Testis (tissue), 3 donors: Measurements from ENCODE around the gene ZNF300. TPM values are rescaled to one million over a fixed set of nuclear protein-coding genes. Genes with fewer than 3 reads are reported as not detected.
A peak's percentile ranks its signal among the peaks of the same experiment; 100 is the strongest.

Experiments
- DNase-seq: peaks from one replicate; pipeline ENCODE4 v3.0.0-alpha.2; 2019
- H3K27ac ChIP-seq, 2 donors: fragments of 200-600 bp; sonication (generic); one replicate each; pipeline ENCODE4 v1.5.1; 2019
- H3K27me3 ChIP-seq: fragments of 200-600 bp; sonication (generic); one replicate; pipeline ENCODE4 v1.5.1; 2019
- H3K36me3 ChIP-seq: fragments of 200-600 bp; sonication (generic); one replicate; pipeline ENCODE4 v1.5.1; 2017; ENCODE audit warnings: low read depth; ENCODE audit errors: missing control alignments
- H3K4me1 ChIP-seq: fragments of 200-600 bp; sonication (generic); one replicate; pipeline ENCODE4 v1.5.1; 2019
- H3K4me3 ChIP-seq, 2 donors: fragments of 200-600 bp; sonication (generic); one replicate each; pipeline ENCODE4 v1.5.1; 2017 to 2019
- H3K9me3 ChIP-seq: fragments of 200-600 bp; sonication (generic); one replicate; pipeline ENCODE4 v1.5.1; 2017
- CTCF ChIP-seq, 3 experiments: fragments of 450-650 bp in 2 of 3; fragments of 200-600 bp in 1 of 3; sonication (generic) in 1 of 3; IDR thresholded peaks; one replicate each; pipeline ENCODE4 v1.5.1; 2016 to 2019; ENCODE audit warnings: antibody characterized with exemption in 3 of 3, mild to moderate bottlenecking in 2 of 3, moderate library complexity in 1 of 3
- POLR2A ChIP-seq: fragments of 450-650 bp; IDR thresholded peaks from one replicate; pipeline ENCODE4 v1.6.1; 2017; ENCODE audit warnings: antibody characterized with exemption, mild to moderate bottlenecking, moderate library complexity
- WGBS, 2 donors: methylation state at CpG; one replicate each; pipeline ENCODE4 v1.1.5; 2018; 5-methylcytosine and 5-hydroxymethylcytosine counted together
- intact Hi-C: fragments of 100-400 bp; cut with DNase I; formaldehyde crosslinking; loops from one replicate; pipeline ENCODE4 v1.15.1; 2023; ENCODE audit warnings: low total_unique reads
- polyA plus RNA-seq: library from polyadenylated mRNA; stranded (reverse); fragments of 350-450 nt; fragmentation: Illumina TruSeq; extraction: RNeasy Lipid Tissue Mini Kit (QIAGEN cat#74804); gene quantifications from one replicate; pipeline ENCODE4 v1.2.3, GENCODE V29; 2014; ENCODE audit warnings: low read depth, low replicate concordance; ENCODE audit not compliant: insufficient read depth
- total RNA-seq, 2 donors: library from RNA; depleted of rRNA; stranded (reverse); fragments of >200 nt; gene quantifications; one replicate each; pipeline ENCODE4 v1.2.3, GENCODE V29; 2016

ZNF300 gene
- total and polyA plus RNA-seq, 3 donors from 2014 or later, result 8.3 to 15.8 (median 13.2) TPM

- Histone ChIP-seq H3K36me3 (no peaks in the 10 kb centered on the region), H3K27ac (peak overlapping the region; percentile 79 to 81), H3K4me3 (peak overlapping the region; percentile 59 to 74), H3K9me3 (no peaks in the 10 kb centered on the region), H3K4me1 (no peaks in the 10 kb centered on the region), H3K27me3 (no peaks in the 10 kb centered on the region)
- intact Hi-C loops, result no loop called here
- DNase-seq, result no peak
- WGBS, 2 donors, result 17 to 19% methylated on average over 4 of the region's 4 CpGs
- TF ChIP-seq POLR2A (no peak), CTCF (IDR thresholded peaks at IDR 0.05) (no peak)
These were observed 518 bp upstream of the ZNF300 start for GRCh38 chr5:150905312-150905683.

- H3K4me3 ChIP-seq, result no peak overlapping the region
- intact Hi-C loops, result no loop called here
- H3K27ac ChIP-seq, result no peak overlapping the region
- H3K36me3 ChIP-seq, result no peaks in the 10 kb centered on the region
- no peaks in the 10 kb centered on the region for H3K27me3 ChIP-seq
- H3K9me3 ChIP-seq, result no peaks in the 10 kb centered on the region
- TF ChIP-seq CTCF (IDR thresholded peaks at IDR 0.05), result no peak
- DNase-seq, result no peak
- no peaks in the 10 kb centered on the region for H3K4me1 ChIP-seq
- WGBS, 2 donors, result 92 to 95% methylated on average over 2 of the region's 2 CpGs
These were observed 3.3 kb downstream of the ZNF300 start for GRCh38 chr5:150901446-150901845.

GRCh38 chr5:150895431-150896428 lies 9.1 kb downstream of the ZNF300 start:
- DNase-seq, result no peak
- H3K27ac ChIP-seq, result no peak overlapping the region
- no peaks in the 10 kb centered on the region for H3K4me1 ChIP-seq
- no peaks in the 10 kb centered on the region for H3K36me3 ChIP-seq
- H3K27me3 ChIP-seq, result no peaks in the 10 kb centered on the region
- WGBS, 2 donors, result 95 to 96% methylated on average over 8 of the region's 8 CpGs
- no peak for TF ChIP-seq POLR2A
- no peak for TF ChIP-seq CTCF (IDR thresholded peaks at IDR 0.05)
- H3K9me3 ChIP-seq, result no peaks in the 10 kb centered on the region
- intact Hi-C loops, result no loop called here
- no peak overlapping the region for H3K4me3 ChIP-seq

GRCh38 chr5:150879358-150879757 lies 25.4 kb downstream of the ZNF300 start:
- Histone ChIP-seq H3K27ac (no peak overlapping the region), H3K27me3 (no peaks in the 10 kb centered on the region), H3K36me3 (no peaks in the 10 kb centered on the region), H3K9me3 (no peaks in the 10 kb centered on the region), H3K4me3 (no peak overlapping the region), H3K4me1 (no peaks in the 10 kb centered on the region)
- intact Hi-C loops, result no loop called here
- DNase-seq, result no peak
- no peak for TF ChIP-seq POLR2A
- no peak for TF ChIP-seq CTCF (IDR thresholded peaks at IDR 0.05)

- DNase-seq, result no peak
- intact Hi-C loops, result no loop called here
- no peak overlapping the region for H3K4me3 ChIP-seq
- no peaks in the 10 kb centered on the region for H3K4me1 ChIP-seq
- 83 to 94% methylated on average over 1 of the region's 1 CpG for whole genome bisulfite sequencing, 2 donors
- no peaks in the 10 kb centered on the region for H3K36me3 ChIP-seq
- H3K9me3 ChIP-seq, result no peaks in the 10 kb centered on the region
- H3K27me3 ChIP-seq, result no peaks in the 10 kb centered on the region
- TF ChIP-seq CTCF (IDR thresholded peaks at IDR 0.05) (no peak), POLR2A (no peak)
- H3K27ac ChIP-seq, result no peak overlapping the region
These were observed 42.7 kb downstream of the ZNF300 start for GRCh38 chr5:150862070-150862469.
